ENCODE data around the gene AFF2.

AFF2 gene

DNA sequence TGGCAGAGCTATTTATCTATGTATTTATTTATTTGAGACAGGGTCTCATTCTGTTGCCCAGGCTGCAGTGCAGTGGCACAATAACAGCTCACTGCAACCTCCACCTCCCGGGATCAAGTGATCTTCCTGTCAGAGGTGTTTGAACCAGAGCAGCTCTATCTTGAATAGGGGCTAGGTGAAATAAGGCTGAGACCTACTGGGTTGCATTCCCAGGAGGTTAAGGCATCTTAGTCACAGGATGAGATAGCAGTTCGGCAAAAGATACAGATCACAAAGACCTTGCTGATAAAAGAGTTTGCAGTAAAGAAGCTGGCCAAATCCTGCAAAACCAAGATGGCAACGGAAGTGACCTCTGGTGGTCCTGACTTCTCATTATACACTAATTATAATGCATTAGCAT lies 501.9 kb downstream of the AFF2 start:
- DNase-seq: no peak
- in situ Hi-C loops (cut with HindIII; ENCODE audit: low pct_ligation_motif_present, low sequenced_read_pairs): no loop called here
- Histone ChIP-seq H3K27me3 (replicated peaks) (no peaks in the 10 kb centered on the region), H3K27ac (no peak overlapping the region), H3K4me3 (ENCODE audit: low read depth, low read length) (no peak overlapping the region), H3K36me3 (replicated peaks) (no peaks in the 10 kb centered on the region)
- TF ChIP-seq, protein P1, sequence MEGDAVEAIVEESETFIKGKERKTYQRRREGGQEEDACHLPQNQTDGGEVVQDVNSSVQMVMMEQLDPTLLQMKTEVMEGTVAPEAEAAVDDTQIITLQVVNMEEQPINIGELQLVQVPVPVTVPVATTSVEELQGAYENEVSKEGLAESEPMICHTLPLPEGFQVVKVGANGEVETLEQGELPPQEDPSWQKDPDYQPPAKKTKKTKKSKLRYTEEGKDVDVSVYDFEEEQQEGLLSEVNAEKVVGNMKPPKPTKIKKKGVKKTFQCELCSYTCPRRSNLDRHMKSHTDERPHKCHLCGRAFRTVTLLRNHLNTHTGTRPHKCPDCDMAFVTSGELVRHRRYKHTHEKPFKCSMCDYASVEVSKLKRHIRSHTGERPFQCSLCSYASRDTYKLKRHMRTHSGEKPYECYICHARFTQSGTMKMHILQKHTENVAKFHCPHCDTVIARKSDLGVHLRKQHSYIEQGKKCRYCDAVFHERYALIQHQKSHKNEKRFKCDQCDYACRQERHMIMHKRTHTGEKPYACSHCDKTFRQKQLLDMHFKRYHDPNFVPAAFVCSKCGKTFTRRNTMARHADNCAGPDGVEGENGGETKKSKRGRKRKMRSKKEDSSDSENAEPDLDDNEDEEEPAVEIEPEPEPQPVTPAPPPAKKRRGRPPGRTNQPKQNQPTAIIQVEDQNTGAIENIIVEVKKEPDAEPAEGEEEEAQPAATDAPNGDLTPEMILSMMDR (IDR thresholded peaks at IDR 0.05; ENCODE audit: low read depth, low read length, missing control alignments): no peak

DNA sequence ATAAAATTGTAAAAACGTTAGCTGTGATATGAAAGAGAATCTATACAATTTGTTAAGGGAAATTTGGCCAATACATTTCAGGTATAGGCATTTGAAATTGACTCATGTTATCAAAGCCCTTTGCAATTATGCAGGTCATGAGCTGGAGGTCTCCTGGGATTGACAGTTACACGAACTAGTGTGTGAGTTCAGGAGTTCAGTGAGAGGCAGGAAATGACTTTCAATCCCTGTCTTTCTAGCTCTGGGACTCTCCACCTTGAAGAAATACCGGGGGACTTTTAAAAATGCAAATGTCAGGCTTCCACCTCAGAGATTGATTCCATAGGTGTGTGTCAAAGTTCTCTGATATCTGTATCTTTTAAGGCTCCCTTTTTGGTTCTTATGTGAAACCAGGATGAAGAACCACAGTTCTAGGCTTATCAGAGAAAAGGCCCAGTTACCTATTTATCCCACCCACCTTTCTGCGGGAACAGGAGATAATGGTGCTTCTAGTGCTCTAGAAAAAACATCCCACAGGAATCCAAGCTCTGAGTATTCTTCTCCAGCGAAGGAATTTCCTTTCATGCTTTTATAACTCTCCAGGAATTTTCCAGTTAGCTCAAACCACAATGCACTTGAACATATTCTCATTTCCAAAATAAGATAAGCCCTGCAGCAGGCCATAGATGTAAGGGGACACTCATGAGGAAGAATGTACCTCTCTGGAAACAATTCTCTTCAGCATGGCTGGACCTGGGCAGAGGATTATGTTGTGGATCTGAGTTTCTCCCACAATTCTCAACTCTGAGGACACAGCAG lies 503.6 kb downstream of the AFF2 start:
- Histone ChIP-seq H3K4me3 (ENCODE audit: low read depth, low read length) (no peak overlapping the region), H3K27ac (no peak overlapping the region), H3K36me3 (replicated peaks) (no peaks in the 10 kb centered on the region), H3K27me3 (replicated peaks) (no peaks in the 10 kb centered on the region)
- in situ Hi-C loops (cut with HindIII; ENCODE audit: low pct_ligation_motif_present, low sequenced_read_pairs): no loop called here
- TF ChIP-seq, protein P1 (IDR thresholded peaks at IDR 0.05; ENCODE audit: low read depth, low read length, missing control alignments): no peak
- DNase-seq: peak; percentile 11

DNA sequence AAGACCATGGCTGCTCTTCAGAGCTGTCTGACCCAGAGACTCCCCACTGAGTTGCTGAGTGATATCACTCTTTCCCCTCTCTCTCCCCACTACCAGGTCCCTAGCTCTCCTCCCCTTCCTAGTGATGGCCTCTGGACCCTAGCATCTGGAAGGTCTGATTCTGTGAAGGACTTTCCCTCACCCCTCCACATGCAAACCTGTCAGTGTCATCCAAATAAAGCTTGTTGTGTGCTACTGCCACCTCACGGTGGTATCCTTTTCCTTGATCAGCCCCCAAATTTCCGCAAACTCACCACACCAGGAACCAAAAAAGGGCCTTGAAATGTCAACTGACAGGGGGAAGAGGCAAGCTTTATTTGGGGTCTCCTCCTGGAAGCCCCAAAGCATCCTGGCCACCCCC lies 504.5 kb downstream of the AFF2 start:
- in situ Hi-C loops (cut with HindIII; ENCODE audit: low pct_ligation_motif_present, low sequenced_read_pairs): no loop called here
- no peak for DNase-seq
- Histone ChIP-seq H3K36me3 (replicated peaks) (no peaks in the 10 kb centered on the region), H3K4me3 (ENCODE audit: low read depth, low read length) (no peak overlapping the region), H3K27me3 (replicated peaks) (no peaks in the 10 kb centered on the region), H3K27ac (no peak overlapping the region)
- TF ChIP-seq, protein P1 (IDR thresholded peaks at IDR 0.05; ENCODE audit: low read depth, low read length, missing control alignments): no peak

DNA sequence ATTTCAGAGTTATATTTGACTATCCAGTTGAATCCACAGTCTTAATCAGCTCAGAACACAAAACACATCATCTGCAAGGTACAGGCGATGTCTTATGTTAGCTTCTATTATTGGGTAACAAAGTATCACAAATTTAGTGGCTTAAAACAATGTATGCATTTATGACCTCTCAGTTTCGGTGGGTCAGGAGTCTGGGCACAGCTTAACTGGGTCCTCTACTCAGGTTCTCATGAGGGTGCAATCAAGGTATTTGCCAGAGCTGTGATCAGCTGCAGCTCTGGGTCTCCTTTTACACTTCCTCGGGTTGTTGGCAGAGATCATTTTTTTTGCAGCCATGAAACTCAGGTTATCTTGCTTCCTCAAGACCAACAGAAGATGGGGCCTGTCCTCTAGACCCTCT lies 505.8 kb downstream of the AFF2 start:
- in situ Hi-C loops (cut with HindIII; ENCODE audit: low pct_ligation_motif_present, low sequenced_read_pairs): no loop called here
- no peak for DNase-seq

DNA sequence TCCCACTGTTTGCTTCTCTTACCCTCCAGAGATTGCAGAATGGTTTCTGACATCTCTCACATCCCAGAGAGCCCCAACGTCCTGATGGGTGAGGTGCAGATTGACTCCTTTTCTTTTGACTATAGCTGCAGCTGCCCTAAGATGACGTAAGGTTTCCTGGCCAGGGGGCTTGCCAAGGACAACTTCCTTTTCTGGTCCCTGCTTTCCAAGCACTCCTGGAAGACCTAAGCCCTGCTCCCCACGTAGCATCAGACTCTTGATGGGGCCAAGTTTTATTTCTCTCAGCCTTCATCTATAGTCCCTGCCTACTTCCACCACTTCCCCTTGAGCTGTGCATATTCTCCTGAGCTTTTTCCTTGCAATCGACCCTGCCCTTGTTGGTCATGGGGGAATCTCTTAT lies 507.0 kb downstream of the AFF2 start:
- no peak for DNase-seq
- in situ Hi-C loops (cut with HindIII; ENCODE audit: low pct_ligation_motif_present, low sequenced_read_pairs): no loop called here
- Histone ChIP-seq H3K4me3 (ENCODE audit: low read depth, low read length) (no peak overlapping the region), H3K27me3 (replicated peaks) (no peaks in the 10 kb centered on the region), H3K36me3 (replicated peaks) (no peaks in the 10 kb centered on the region), H3K27ac (no peak overlapping the region)
- TF ChIP-seq, protein P1 (IDR thresholded peaks at IDR 0.05; ENCODE audit: low read depth, low read length, missing control alignments): no peak

More for the DNA sequence above, 505.8 kb downstream of the AFF2 start:
- Histone ChIP-seq H3K27me3 (replicated peaks) (no peaks in the 10 kb centered on the region), H3K27ac (no peak overlapping the region), H3K4me3 (ENCODE audit: low read depth, low read length) (no peak overlapping the region), H3K36me3 (replicated peaks) (no peaks in the 10 kb centered on the region)
- TF ChIP-seq, protein P1 (IDR thresholded peaks at IDR 0.05; ENCODE audit: low read depth, low read length, missing control alignments): no peak
